Brain microvascular endothelial cell (primary cell): ENCODE measurements around the gene EYA2.
"Not testable (repeated sequence)": the region's sequence is repeated elsewhere in the genome, so short reads cannot be mapped to it uniquely, and the experiment has no call there.

Experiments used
- DNase-seq: peaks from one replicate; pipeline ENCODE4 v3.0.0-alpha.2; 2020
- H3K27ac ChIP-seq: fragments of 250-450 bp; sonication (Bioruptor Pico); 2 replicates; pipeline ENCODE4 v1.5.1; 2020; ENCODE audit warnings: mild to moderate bottlenecking, moderate library complexity
- H3K27me3 ChIP-seq: fragments of 250-450 bp; sonication (Bioruptor Pico); replicated peaks from 2 replicates; pipeline ENCODE4 v1.5.1; 2020; ENCODE audit warnings: mild to moderate bottlenecking
- H3K36me3 ChIP-seq: fragments of 250-450 bp; sonication (Bioruptor Pico); replicated peaks from 2 replicates; pipeline ENCODE4 v1.5.1; 2020; ENCODE audit warnings: mild to moderate bottlenecking
- H3K4me3 ChIP-seq: 2 replicates; pipeline ENCODE4 v1.5.1; 2011; ENCODE audit warnings: low read depth, mild to moderate bottlenecking, control low read depth, low read length, moderate library complexity
- CTCF ChIP-seq: IDR thresholded peaks from 2 replicates; pipeline ENCODE4 v1.5.1; 2011; ENCODE audit warnings: low read depth, mild to moderate bottlenecking, moderate library complexity, low read length, control low read depth, inconsistent platforms; ENCODE audit errors: missing control alignments
- in situ Hi-C: cut with HindIII; loops from 2 replicates; pipeline ENCODE4 v1.10.0; 2017; ENCODE audit warnings: low sequenced_read_pairs, low pct_ligation_motif_present

Gene EYA2

GRCh38 chr20:47205577-47206123 is 311.0 kb downstream of the EYA2 start:
- in situ Hi-C loops = no loop called here
- peak; percentile 94 for TF ChIP-seq CTCF
- Histone ChIP-seq H3K4me3 (no peak overlapping the region), H3K36me3 (peaks cover 21% of the 10 kb centered on the region), H3K27me3 (no peaks in the 10 kb centered on the region), H3K27ac (no peak overlapping the region)
- peak; percentile 77 for DNase-seq

- DNase-seq, H3K27ac ChIP-seq, in situ Hi-C loops, H3K4me3 ChIP-seq, H3K27me3 ChIP-seq: not testable (repeated sequence)
- H3K36me3 ChIP-seq = peaks cover 30% of the 10 kb centered on the region
Measured at GRCh38 chr20:47206552-47206951, 311.9 kb downstream of the EYA2 start.

GRCh38 chr20:47206962-47207641 is 312.5 kb downstream of the EYA2 start:
- Histone ChIP-seq H3K36me3 (peaks cover 35% of the 10 kb centered on the region), H3K4me3 (no peak overlapping the region), H3K27ac (no peak overlapping the region), H3K27me3 (no peaks in the 10 kb centered on the region)
- TF ChIP-seq CTCF = no peak
- in situ Hi-C loops = no loop called here
- no peak for DNase-seq

GRCh38 chr20:47208534-47209174 is 314.0 kb downstream of the EYA2 start:
- H3K4me3 ChIP-seq = no peak overlapping the region
- in situ Hi-C loops = no loop called here
- H3K36me3 ChIP-seq = peaks cover 45% of the 10 kb centered on the region
- no peak for DNase-seq
- H3K27me3 ChIP-seq = no peaks in the 10 kb centered on the region
- H3K27ac ChIP-seq = no peak overlapping the region
- TF ChIP-seq CTCF = no peak

- Histone ChIP-seq H3K27me3 (no peaks in the 10 kb centered on the region), H3K36me3 (peaks cover 52% of the 10 kb centered on the region), H3K4me3 (no peak overlapping the region), H3K27ac (no peak overlapping the region)
- in situ Hi-C loops = no loop called here
- no peak for DNase-seq
- TF ChIP-seq CTCF = no peak
Measured at GRCh38 chr20:47209982-47210381, 315.3 kb downstream of the EYA2 start.

GRCh38 chr20:47210470-47210869 is 315.8 kb downstream of the EYA2 start:
- Histone ChIP-seq H3K27me3 (no peaks in the 10 kb centered on the region), H3K4me3 (no peak overlapping the region), H3K27ac (no peak overlapping the region), H3K36me3 (peaks cover 52% of the 10 kb centered on the region)
- in situ Hi-C loops = no loop called here
- no peak for DNase-seq
- TF ChIP-seq CTCF = no peak
